GM21381 (cell line): ENCODE data around the gene UBXN10.

Experiments used
- ATAC-seq: cut with Tn5 transposase; IDR thresholded peaks from one replicate; pipeline ENCODE4 v1.9.1; 2021; ENCODE audit warnings: mild to moderate bottlenecking, moderate library complexity; ENCODE audit not compliant: unreplicated experiment

UBXN10 gene

GRCh38 chr1:20182415-20182814 is 3.5 kb upstream of the UBXN10 start:
- ATAC-seq: no peak

DNA sequence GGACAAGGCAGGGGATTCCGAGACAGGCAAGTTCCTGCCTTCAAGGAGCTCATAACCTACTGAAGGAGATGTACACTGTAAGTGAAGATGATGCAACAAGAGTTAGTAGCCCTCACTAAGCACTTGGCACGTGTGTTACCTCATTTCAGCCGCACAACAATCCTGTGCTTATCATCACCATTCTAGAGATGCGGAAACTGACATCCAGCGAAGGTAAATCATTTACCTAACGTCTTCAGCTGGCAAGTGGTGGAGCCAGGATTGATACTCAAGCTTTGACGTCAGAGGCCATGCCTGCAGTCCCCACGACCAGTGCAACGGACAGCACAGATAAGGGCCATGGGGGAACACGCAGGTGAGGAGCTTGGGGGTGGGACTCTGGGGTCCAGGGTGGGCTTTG is 2.9 kb upstream of the UBXN10 start:
- no peak for ATAC-seq

- no peak for ATAC-seq
These were observed 2.2 kb upstream of the UBXN10 start for GRCh38 chr1:20183616-20184271.

DNA sequence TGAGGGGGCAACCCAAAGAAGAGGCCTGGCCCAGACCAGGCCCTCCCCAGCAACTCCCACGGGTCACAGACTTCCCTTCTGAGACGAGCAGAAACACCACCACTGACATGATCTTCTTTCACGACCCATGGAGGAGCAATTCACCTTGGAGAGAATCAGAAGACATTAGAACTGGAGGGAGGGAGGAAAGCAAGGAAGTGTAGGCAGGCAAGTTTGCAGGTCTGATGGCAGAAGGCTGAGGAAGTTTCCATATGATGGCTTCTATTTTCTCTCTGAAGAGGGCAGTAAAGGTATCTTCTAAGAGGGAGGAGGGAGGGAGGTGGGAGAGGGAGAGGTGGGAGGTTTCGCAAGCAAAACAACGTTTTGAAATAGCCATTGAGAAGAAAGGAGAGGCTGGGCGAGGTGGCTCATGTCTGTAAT is 1.4 kb upstream of the UBXN10 start:
- no peak for ATAC-seq

GRCh38 chr1:20184997-20185833 is 681 bp upstream of the UBXN10 start:
- ATAC-seq: no peak

DNA sequence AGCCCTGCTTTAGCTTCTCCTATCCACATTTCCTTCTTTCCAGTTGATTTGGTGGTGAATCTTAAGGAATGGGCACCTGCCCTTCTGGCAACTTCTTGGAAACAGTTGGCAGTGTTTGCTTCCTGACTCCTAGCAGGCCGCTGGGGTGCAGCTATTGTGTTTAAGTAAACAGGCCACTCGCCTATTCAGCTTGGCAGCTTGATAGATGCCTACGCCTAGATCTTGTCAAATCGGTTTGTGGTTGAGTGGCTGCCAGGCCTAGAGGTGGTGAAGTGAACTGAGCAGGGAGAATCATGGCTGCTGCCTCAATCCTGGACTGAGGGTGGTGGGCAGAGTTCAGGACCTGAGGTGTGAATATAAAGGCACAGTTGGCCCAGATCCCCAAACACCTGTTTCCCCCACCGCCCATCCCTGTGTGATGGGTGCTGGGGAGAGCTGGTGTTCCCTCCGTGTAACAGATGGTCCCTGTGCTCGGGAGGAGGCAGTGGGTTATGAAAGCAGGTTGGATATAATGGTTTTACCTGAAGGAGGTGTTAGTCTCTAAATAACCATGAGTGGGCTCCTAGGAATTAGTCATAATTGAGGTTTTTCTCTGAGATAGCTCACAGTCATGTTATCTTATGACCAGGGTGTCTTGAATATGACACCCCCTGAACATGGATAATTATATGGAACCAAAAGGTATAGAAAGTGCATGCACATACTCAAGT is 1.4 kb downstream of the UBXN10 start:
- no peak for ATAC-seq

- no peak for ATAC-seq
These were observed 2.0 kb downstream of the UBXN10 start for GRCh38 chr1:20187813-20188454.

DNA sequence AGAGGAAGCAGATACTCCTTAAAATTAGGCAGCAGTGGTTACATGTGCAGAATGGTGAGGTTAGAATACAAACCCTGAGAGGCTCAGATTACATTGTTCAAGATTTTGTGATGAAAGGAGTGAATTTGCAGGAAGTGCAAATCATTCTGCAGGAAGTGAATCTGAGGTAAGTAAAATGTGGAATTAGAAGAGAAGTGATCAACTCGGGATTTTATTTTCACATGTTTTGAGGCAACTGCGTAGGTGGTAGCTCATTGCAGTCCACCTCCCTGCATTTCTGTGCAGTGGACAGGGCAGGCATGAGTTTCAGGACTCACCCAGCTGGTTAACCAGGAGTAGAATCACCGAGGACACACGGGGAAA is 2.5 kb downstream of the UBXN10 start:
- no peak for ATAC-seq

DNA sequence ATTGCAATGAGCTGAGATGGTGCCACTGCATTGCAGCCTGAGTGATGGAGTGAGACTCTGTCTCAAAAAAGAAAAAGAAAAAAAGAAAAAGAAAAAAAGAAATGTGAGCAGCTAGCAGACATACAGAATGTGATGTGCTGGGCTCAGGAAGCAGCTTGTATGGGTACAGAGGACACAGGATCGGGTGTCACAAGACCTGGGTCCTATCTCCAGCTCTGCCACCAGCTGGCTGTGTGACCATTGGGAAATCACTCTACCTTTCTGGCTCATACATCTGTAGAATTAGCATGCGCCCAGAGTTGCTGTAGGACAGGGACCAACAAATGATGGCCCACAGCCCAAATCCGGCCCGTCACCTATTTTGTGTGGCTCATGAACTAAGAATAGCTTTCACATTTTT is 3.8 kb downstream of the UBXN10 start:
- no peak for ATAC-seq

GRCh38 chr1:20190256-20191160 is 4.6 kb downstream of the UBXN10 start:
- no peak for ATAC-seq

DNA sequence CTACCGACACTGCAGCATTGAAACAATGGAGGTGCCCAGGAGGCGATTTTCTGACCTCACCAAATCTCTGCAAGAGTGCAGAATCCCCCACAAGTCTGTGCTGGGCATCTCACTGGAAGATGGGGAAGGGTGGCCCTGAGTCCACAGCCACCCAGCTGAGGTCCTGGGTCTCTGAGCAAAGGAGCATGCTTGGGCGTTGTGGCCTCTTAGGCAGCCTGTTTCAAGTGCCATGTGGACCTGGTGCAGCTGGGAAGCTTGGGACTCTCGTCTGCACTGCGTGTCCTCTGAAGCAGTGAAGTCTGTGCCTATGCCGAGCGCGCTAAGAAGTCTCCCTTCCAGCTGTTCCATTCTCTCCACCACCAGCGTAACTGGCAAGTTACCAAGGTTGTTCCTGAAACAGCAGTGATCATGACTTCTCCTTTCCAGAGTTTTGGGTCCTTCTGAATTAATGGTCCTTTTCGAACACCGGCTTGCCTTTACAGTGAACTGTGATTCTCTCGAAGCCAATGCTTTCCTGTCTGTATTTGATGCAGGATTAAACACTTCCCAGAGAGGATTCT is 5.5 kb downstream of the UBXN10 start:
- no peak for ATAC-seq

GRCh38 chr1:20192364-20192763 is 6.5 kb downstream of the UBXN10 start:
- ATAC-seq: no peak

DNA sequence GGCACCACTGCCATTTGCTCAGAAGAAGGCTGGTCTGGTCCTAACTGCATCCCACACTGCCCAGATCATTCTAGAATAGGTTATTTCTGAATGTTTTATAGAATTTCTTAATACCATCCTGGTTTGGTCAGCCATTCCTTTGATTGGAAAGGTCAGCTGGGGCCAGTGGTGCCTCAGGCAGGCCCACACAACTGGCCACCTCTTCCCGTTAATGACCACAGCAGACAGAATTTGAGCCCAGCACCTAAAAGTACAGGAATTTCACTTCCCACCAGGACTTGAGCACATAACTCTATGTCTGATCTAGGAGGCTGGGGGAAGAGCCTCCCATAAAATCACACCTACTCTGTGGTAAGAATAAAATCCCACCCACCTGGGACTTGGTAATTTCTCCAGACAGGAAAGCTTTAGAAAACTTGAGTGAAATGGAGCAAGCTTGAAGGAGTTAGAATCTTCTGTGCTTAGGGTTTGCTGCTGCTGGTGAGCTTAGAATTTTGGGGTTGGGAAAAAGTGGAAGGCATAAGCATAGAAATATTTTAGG is 7.0 kb downstream of the UBXN10 start:
- ATAC-seq: no peak

- ATAC-seq: no peak
These were observed 8.3 kb downstream of the UBXN10 start for GRCh38 chr1:20194224-20194623.

DNA sequence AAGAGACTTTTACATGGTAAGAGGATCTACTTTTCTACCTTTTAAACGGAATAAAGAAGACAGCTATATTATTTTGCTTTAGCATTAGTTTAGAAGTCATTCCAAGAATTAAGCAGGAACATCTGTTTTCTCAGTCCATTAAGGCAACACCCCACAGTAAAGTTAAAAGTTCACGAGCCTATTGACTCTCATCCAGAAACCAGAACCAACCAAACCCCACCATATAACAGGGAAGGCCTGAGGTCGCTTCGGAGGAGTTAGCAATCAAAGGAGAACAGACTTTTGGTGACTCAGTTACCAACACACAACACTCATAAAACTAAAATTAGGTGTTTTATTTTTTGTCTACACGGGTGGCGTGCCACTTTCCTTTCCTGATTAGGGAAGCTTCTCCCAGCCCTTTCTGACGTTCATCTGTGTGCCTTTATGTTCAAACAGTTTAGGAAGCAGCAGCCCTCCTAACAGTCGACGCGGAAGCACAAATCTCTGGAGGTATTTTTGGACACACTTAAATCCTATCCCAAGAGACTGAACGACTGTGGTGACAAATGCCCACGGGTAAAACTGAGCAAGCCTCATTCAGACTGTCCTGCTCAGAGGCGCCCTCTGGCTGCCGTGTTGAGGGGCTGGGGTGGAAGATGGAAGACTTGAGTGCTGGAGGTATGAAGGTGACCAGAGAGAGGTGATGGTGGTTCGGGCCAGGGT is 9.0 kb downstream of the UBXN10 start:
- ATAC-seq: no peak

- no peak for ATAC-seq
These were observed 9.5 kb downstream of the UBXN10 start for GRCh38 chr1:20195462-20195780.

DNA sequence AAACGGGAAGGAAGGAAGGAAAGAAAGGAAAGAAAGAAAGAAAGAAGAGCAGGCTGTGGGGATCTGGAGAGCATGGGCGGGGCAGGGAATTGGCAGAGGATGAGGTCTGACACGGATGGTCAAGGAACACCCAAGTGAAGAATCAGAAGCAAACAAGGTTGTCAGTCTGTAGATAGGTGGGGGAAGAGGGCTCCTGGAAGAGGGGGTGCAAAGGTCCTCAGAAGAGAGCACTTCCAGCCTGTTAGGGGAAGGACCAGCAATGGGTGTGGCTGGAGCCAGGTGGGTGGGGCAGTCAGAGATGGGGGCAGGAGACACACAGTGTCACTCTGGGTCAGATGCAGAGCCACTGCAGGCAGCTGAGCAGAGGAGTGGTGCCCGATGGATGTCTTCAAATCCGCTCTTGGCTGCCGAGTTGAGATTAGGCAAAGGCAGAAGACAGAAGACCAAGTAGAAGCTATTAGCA is 11.5 kb downstream of the UBXN10 start:
- no peak for ATAC-seq

DNA sequence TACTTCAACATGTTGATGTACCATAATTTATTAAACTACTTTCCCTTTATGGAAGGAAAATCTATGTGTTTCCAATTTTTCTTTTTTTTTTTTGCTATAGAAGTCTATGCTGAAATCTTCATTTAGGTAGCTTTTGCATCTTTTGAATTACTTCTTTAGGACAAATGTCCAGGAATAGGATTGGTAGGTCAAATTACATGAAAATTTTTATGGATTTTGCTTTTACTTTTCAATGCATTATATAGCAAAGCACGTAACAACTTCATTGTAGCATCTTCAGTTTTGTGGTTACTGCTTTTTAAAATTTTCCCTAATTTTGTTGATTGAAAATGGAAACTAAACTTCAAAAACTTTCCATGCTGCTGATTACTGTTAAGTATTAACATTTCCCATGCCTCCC is 12.4 kb downstream of the UBXN10 start:
- ATAC-seq: no peak

DNA sequence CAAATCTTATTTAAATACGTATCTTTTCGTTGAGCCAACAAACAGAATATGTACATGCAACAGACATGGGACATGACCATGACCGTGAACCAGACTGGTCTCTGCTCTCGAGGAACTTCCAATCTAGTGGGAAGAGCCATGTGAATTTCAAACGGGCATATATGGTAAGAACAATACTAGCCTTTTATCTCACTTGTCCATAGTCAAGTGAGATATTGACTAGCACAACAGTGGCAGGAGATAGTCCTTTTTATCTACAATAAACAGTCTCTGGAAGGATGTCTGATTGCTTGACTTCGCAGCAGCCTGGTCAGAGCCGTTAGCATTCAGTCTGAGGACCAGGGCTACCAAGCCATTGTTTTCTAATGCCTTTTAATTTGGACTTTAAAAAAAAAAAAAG is 13.0 kb downstream of the UBXN10 start:
- ATAC-seq: no peak
